H9 (cell line): Measurements from ENCODE around the gene PSG6. TPM values are rescaled to one million over a fixed set of nuclear protein-coding genes. Genes with fewer than 3 reads are reported as not detected.
"Not testable (repeated sequence)": the region's sequence is repeated elsewhere in the genome, so short reads cannot be mapped to it uniquely, and the experiment has no call there.

Experiments used
- DNase-seq: peaks from one replicate; pipeline ENCODE4 v3.0.0-alpha.2; 2017
- H2AFZ ChIP-seq: one replicate; pipeline ENCODE4 v1.6.1; 2013; ENCODE audit warnings: mild to moderate bottlenecking, low read length, control low read depth, moderate library complexity
- H2AK5ac ChIP-seq: 2 replicates; pipeline ENCODE4 v1.6.1; 2013; ENCODE audit warnings: low read length, control low read depth, mixed read lengths; ENCODE audit not compliant: insufficient read length
- H2BK120ac ChIP-seq: one replicate; pipeline ENCODE4 v1.6.1; 2013; ENCODE audit warnings: low read depth, mild to moderate bottlenecking, low read length, control low read depth, inconsistent platforms; ENCODE audit not compliant: poor library complexity, severe bottlenecking
- H2BK12ac ChIP-seq: 2 replicates; pipeline ENCODE4 v1.6.1; 2013; ENCODE audit warnings: low read length, control low read depth, mixed read lengths, low read depth; ENCODE audit not compliant: insufficient read length
- H2BK15ac ChIP-seq: 2 replicates; pipeline ENCODE4 v1.6.1; 2013; ENCODE audit warnings: low read depth, low read length, control low read depth
- H2BK20ac ChIP-seq: one replicate; pipeline ENCODE4 v1.6.1; 2013; ENCODE audit warnings: low read depth, mild to moderate bottlenecking, low read length, control low read depth, inconsistent platforms; ENCODE audit not compliant: poor library complexity, severe bottlenecking
- H2BK5ac ChIP-seq: 2 replicates; pipeline ENCODE4 v1.6.1; 2013; ENCODE audit warnings: low read length, control low read depth, mixed read lengths; ENCODE audit not compliant: insufficient read length
- H3K14ac ChIP-seq: 2 replicates; pipeline ENCODE4 v1.6.1; 2013; ENCODE audit warnings: low read length, control low read depth; ENCODE audit not compliant: insufficient read depth
- H3K18ac ChIP-seq: 2 replicates; pipeline ENCODE4 v1.6.1; 2013; ENCODE audit warnings: low read depth, mild to moderate bottlenecking, mixed read lengths, low read length, control low read depth; ENCODE audit not compliant: insufficient read length
- H3K23ac ChIP-seq: 2 replicates; pipeline ENCODE4 v1.6.1; 2013; ENCODE audit warnings: low read length, control low read depth, mixed read lengths, low read depth; ENCODE audit not compliant: insufficient read length
- H3K23me2 ChIP-seq: 2 replicates; pipeline ENCODE4 v1.6.1; 2013; ENCODE audit warnings: low read depth, mild to moderate bottlenecking, mixed read lengths, low read length, control low read depth; ENCODE audit not compliant: insufficient read length, poor library complexity, severe bottlenecking
- H3K27ac ChIP-seq: 2 replicates; pipeline ENCODE4 v1.5.1; 2013; ENCODE audit warnings: low read length, control low read depth, mixed read lengths, low read depth; ENCODE audit not compliant: insufficient read length
- H3K27me3 ChIP-seq: 2 replicates; pipeline ENCODE4 v1.6.1; 2013; ENCODE audit warnings: low read length, control low read depth, inconsistent platforms; ENCODE audit not compliant: insufficient read depth
- H3K4ac ChIP-seq: 2 replicates; pipeline ENCODE4 v1.6.1; 2013; ENCODE audit warnings: low read depth, mild to moderate bottlenecking, control low read depth, inconsistent platforms, low read length, moderate library complexity
- H3K4me1 ChIP-seq: 2 replicates; pipeline ENCODE4 v1.6.1; 2013; ENCODE audit warnings: low read length, control low read depth, inconsistent platforms; ENCODE audit not compliant: insufficient read depth
- H3K4me2 ChIP-seq: 2 replicates; pipeline ENCODE4 v1.6.1; 2013; ENCODE audit warnings: low read length, control low read depth, mixed read lengths; ENCODE audit not compliant: insufficient read length, insufficient read depth
- H3K56ac ChIP-seq: 2 replicates; pipeline ENCODE4 v1.6.1; 2013; ENCODE audit warnings: low read depth, mild to moderate bottlenecking, mixed read lengths, low read length, control low read depth; ENCODE audit not compliant: insufficient read length
- H3K79me1 ChIP-seq: 2 replicates; pipeline ENCODE4 v1.6.1; 2013; ENCODE audit warnings: low read depth, mild to moderate bottlenecking, moderate library complexity, low read length, control low read depth, inconsistent platforms; ENCODE audit not compliant: insufficient read depth, poor library complexity, severe bottlenecking
- H3K79me2 ChIP-seq: 2 replicates; pipeline ENCODE4 v1.6.1; 2013; ENCODE audit warnings: low read length, control low read depth, inconsistent platforms; ENCODE audit not compliant: insufficient read depth
- H3K9ac ChIP-seq: 2 replicates; pipeline ENCODE4 v1.6.1; 2013; ENCODE audit warnings: low read length, control low read depth, mixed read lengths; ENCODE audit not compliant: insufficient read length; ENCODE audit errors: extremely low read depth
- H3K9me3 ChIP-seq: one replicate; pipeline ENCODE4 v1.6.1; 2013; ENCODE audit warnings: low read depth, low read length, inconsistent platforms; ENCODE audit not compliant: control insufficient read depth
- H3T11ph ChIP-seq: one replicate; pipeline ENCODE4 v1.6.1; 2013; ENCODE audit warnings: mild to moderate bottlenecking, low read length, control low read depth, inconsistent platforms
- H4K20me1 ChIP-seq: one replicate; pipeline ENCODE4 v1.6.1; 2013; ENCODE audit not compliant: control insufficient read depth, insufficient read length, insufficient read depth
- H4K5ac ChIP-seq: 2 replicates; pipeline ENCODE4 v1.6.1; 2013; ENCODE audit warnings: low read depth, mild to moderate bottlenecking, mixed read lengths, low read length, control low read depth; ENCODE audit not compliant: insufficient read length
- H4K8ac ChIP-seq: replicated peaks from 2 replicates; pipeline ENCODE4 v1.6.1; 2013; ENCODE audit warnings: low read length, control low read depth, mixed read lengths, low read depth; ENCODE audit not compliant: insufficient read length
- H4K91ac ChIP-seq: 2 replicates; pipeline ENCODE4 v1.6.1; 2013; ENCODE audit warnings: low read depth, mild to moderate bottlenecking, moderate library complexity, mixed read lengths, low read length, control low read depth; ENCODE audit not compliant: insufficient read length
- H3K27ac Mint-ChIP-seq, 3 experiments: 2 replicates in 2 of 3; 3 replicates in 1 of 3; pipeline ENCODE4 v1.8.0; 2020 to 2021; ENCODE audit warnings: mixed read lengths in 3 of 3, mild to moderate bottlenecking in 1 of 3, moderate library complexity in 1 of 3
- H3K27me3 Mint-ChIP-seq: 2 replicates; pipeline ENCODE4 v1.8.0; 2021; ENCODE audit warnings: low read depth, mild to moderate bottlenecking, moderate library complexity, mixed read lengths
- H3K36me3 Mint-ChIP-seq, 3 experiments: 2 replicates in 2 of 3; 3 replicates in 1 of 3; pipeline ENCODE4 v1.8.0; 2020 to 2021; ENCODE audit warnings: low read depth in 3 of 3, mixed read lengths in 3 of 3; ENCODE audit not compliant: insufficient read depth in 1 of 3
- H3K4me1 Mint-ChIP-seq, 2 experiments: 2 replicates each; pipeline ENCODE4 v1.8.0; 2020; ENCODE audit warnings: mixed read lengths in 2 of 2
- H3K4me3 Mint-ChIP-seq, 2 experiments: 2 replicates in 1 of 2; 3 replicates in 1 of 2; pipeline ENCODE4 v1.8.0; 2020 to 2021; ENCODE audit warnings: mild to moderate bottlenecking in 2 of 2, mixed read lengths in 2 of 2, moderate library complexity in 1 of 2
- H3K9me3 Mint-ChIP-seq, 2 experiments: 2 replicates in 1 of 2; 3 replicates in 1 of 2; pipeline ENCODE4 v1.8.0; 2020; ENCODE audit warnings: mild to moderate bottlenecking in 2 of 2, mixed read lengths in 2 of 2, moderate library complexity in 1 of 2
- WGBS: extraction: QIAGEN DNeasy Blood & Tissue Kit; methylation state at CpG from one replicate; pipeline ENCODE4 v1.1.7; 2013; ENCODE audit warnings: missing lambda C conversion rate, low lambda C conversion rate, mixed read lengths; ENCODE audit not compliant: insufficient read length; ENCODE audit errors: extremely low coverage; 5-methylcytosine and 5-hydroxymethylcytosine counted together
- total RNA-seq: library from RNA; stranded (reverse); gene quantifications from 2 replicates; pipeline ENCODE4 v1.2.1, GENCODE V29; 2021

Gene PSG6
- total RNA-seq, 1 experiment from 2014 or later = not detected

GRCh38 chr19:42951476-42951875 is 33.8 kb upstream of the PSG6 start:
- not testable (repeated sequence) for H3K4ac ChIP-seq, H3K23me2 ChIP-seq, H3K27ac Mint-ChIP-seq, H3K79me1 ChIP-seq, H3K27me3 ChIP-seq, H2BK120ac ChIP-seq, H3K23ac ChIP-seq, H2BK20ac ChIP-seq, H3K4me1 ChIP-seq, H2AFZ ChIP-seq, H3K14ac ChIP-seq, H4K5ac ChIP-seq, DNase-seq, H3K9ac ChIP-seq, H4K20me1 ChIP-seq, H3K27me3 Mint-ChIP-seq, H3K4me3 Mint-ChIP-seq, H4K8ac ChIP-seq, H4K91ac ChIP-seq, H3K27ac ChIP-seq, H3K79me2 ChIP-seq, H3K56ac ChIP-seq, H2BK12ac ChIP-seq, H3K4me1 Mint-ChIP-seq, H3T11ph ChIP-seq, H2AK5ac ChIP-seq, H3K4me2 ChIP-seq, H2BK5ac ChIP-seq, H3K18ac ChIP-seq, H2BK15ac ChIP-seq
- peaks cover 17% of the 10 kb centered on the region for H3K9me3 ChIP-seq
- H3K36me3 Mint-ChIP-seq = peaks cover 0 to 14% (median 2%) of the 10 kb centered on the region in 3 experiments; a peak in 4 of 7 replicates
- peaks cover 77 to 80% of the 10 kb centered on the region in 2 experiments for H3K9me3 Mint-ChIP-seq
- no CpG with 5 or more reads among the region's 2 CpGs for WGBS
